Mammary epithelial cell (primary cell): ENCODE measurements around the gene SMARCD1.

Experiments used
- EZH2 ChIP-seq: IDR thresholded peaks from 2 replicates; pipeline ENCODE4 v1.6.1; 2012; ENCODE audit warnings: low read length, inconsistent platforms, borderline replicate concordance
- TF ChIP-seq, protein P1 (sequence below), 2 donors: IDR thresholded peaks in 1 of 2; conservative IDR thresholded peaks in 1 of 2; 2 replicates each; pipeline ENCODE4 v1.5.1; 2011 to 2012; ENCODE audit warnings: inconsistent platforms in 2 of 2, low read length in 2 of 2, mild to moderate bottlenecking in 2 of 2, control low read depth in 1 of 2, low read depth in 1 of 2; ENCODE audit not compliant: insufficient read depth in 1 of 2; ENCODE audit errors: extremely low read depth in 1 of 2

DNA sequence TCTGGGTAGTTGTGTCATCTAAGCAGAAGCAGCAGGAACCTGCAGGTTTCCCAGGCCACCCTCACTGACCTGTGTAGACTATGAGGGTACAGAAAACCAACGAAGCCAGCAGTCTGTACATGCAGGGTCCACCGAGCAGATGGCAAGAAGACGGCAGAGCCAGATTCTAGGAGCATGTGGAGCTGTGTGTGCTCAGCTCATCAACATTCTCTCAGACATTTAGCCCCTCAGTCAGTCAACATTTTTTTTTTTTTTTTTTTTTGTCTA is 35.1 kb upstream of the SMARCD1 start:
- TF ChIP-seq, protein P1, sequence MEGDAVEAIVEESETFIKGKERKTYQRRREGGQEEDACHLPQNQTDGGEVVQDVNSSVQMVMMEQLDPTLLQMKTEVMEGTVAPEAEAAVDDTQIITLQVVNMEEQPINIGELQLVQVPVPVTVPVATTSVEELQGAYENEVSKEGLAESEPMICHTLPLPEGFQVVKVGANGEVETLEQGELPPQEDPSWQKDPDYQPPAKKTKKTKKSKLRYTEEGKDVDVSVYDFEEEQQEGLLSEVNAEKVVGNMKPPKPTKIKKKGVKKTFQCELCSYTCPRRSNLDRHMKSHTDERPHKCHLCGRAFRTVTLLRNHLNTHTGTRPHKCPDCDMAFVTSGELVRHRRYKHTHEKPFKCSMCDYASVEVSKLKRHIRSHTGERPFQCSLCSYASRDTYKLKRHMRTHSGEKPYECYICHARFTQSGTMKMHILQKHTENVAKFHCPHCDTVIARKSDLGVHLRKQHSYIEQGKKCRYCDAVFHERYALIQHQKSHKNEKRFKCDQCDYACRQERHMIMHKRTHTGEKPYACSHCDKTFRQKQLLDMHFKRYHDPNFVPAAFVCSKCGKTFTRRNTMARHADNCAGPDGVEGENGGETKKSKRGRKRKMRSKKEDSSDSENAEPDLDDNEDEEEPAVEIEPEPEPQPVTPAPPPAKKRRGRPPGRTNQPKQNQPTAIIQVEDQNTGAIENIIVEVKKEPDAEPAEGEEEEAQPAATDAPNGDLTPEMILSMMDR (conservative IDR thresholded peaks at IDR 0.05 in 1 of 2, IDR thresholded peaks at IDR 0.05 in 1 of 2; ENCODE audit: extremely low read depth in 1 of 2, insufficient read depth in 1 of 2, low read depth in 1 of 2, low read length in 2 of 2): no peak
- no peak for TF ChIP-seq EZH2
